A549 (cell line): ENCODE data around the gene CHD6. TPM values are rescaled to one million over a fixed set of nuclear protein-coding genes. Genes with fewer than 3 reads are reported as not detected.

Experiments used
- ATAC-seq, 2 experiments: fragments of 200-7000 bp in 1 of 2; fragments of >200 bp in 1 of 2; cut with Nextera tagmentation in 1 of 2; cut with Tn5 transposase in 1 of 2; 3 replicates each; pipeline versions ENCODE4 v1.8.0 to v1.9.1; 2018 to 2020; ENCODE audit warnings: mild to moderate bottlenecking in 1 of 2, moderate library complexity in 1 of 2
- CTCF ChIA-PET: fragments of 300-600 bp; sonication (Branson Sonifier 250); formaldehyde crosslinking; extraction: SDS; loops from one replicate; lab custom pipeline; 2021; ENCODE audit warnings: antibody characterized with exemption, inconsistent platforms; lab: Yijun Ruan, JAX
- POLR2A ChIA-PET: fragments of 350-600 bp; formaldehyde crosslinking; extraction: SDS; loops from one replicate; lab custom pipeline; 2021; ENCODE audit warnings: antibody characterized with exemption, inconsistent platforms; lab: Yijun Ruan, JAX
- DNase-seq, 2 experiments: peaks; one replicate each; pipeline versions ENCODE4 v3.0.0 to v3.0.0-alpha.2; 2011 to 2016; ENCODE audit warnings: low read depth in 1 of 2, low spot score in 1 of 2
- FAIRE-seq: peaks from 2 replicates; lab custom pipeline; 2011; peaks lifted over from hg19 to GRCh38; lab: Jason Lieb, UNC
- H3K27ac ChIP-seq, 2 experiments: fragments of >200 bp; sonication (Bioruptor Twin); formaldehyde crosslinking; 3 replicates each; pipeline ENCODE4 v1.5.1; 2016 to 2017
- H3K4me1 ChIP-seq: fragments of >200 bp; sonication (Bioruptor Twin); formaldehyde crosslinking; 3 replicates; pipeline ENCODE4 v1.6.1; 2016
- H3K4me2 ChIP-seq: fragments of >200 bp; sonication (Bioruptor Twin); formaldehyde crosslinking; 3 replicates; pipeline ENCODE4 v1.6.1; 2016
- H3K4me3 ChIP-seq: fragments of >200 bp; sonication (Bioruptor Twin); formaldehyde crosslinking; 3 replicates; pipeline ENCODE4 v1.5.1; 2016
- H3K9me3 ChIP-seq: fragments of >200 bp; sonication (Bioruptor Twin); formaldehyde crosslinking; 3 replicates; pipeline ENCODE4 v1.6.1; 2016
- BHLHE40 ChIP-seq: IDR thresholded peaks from 2 replicates; pipeline ENCODE4 v1.6.1; 2012; ENCODE audit warnings: low read depth, low read length, inconsistent platforms
- CEBPB ChIP-seq, 2 experiments: fragments of >200 bp in 1 of 2; sonication (Bioruptor Twin) in 1 of 2; formaldehyde crosslinking in 1 of 2; IDR thresholded peaks; 2 replicates each; pipeline ENCODE4 v1.6.1; 2012 to 2016
- CHD2 ChIP-seq: fragments of 150-350 bp; IDR thresholded peaks from 2 replicates; pipeline ENCODE4 v1.6.1; 2014; ENCODE audit warnings: low read length; ENCODE audit not compliant: partially characterized antibody
- EHMT2 ChIP-seq: fragments of 200-600 bp; sonication (generic); IDR thresholded peaks from 2 replicates; pipeline ENCODE4 v1.6.1; 2016; ENCODE audit warnings: antibody characterized with exemption, low read depth, mild to moderate bottlenecking, moderate library complexity
- ESRRA ChIP-seq: fragments of 150-350 bp; IDR thresholded peaks from 2 replicates; pipeline ENCODE4 v1.6.1; 2014; ENCODE audit warnings: mild to moderate bottlenecking, low read length, borderline replicate concordance
- FOXS1 ChIP-seq: fragments of 250-450 bp; sonication (Bioruptor Pico); IDR thresholded peaks from 2 replicates; pipeline ENCODE4 v1.5.0; 2020; ENCODE audit warnings: mild to moderate bottlenecking, moderate library complexity
- GATA3 ChIP-seq: IDR thresholded peaks from 2 replicates; pipeline ENCODE4 v1.6.1; 2012; ENCODE audit warnings: borderline replicate concordance
- HEYL ChIP-seq: fragments of 250-450 bp; sonication (Bioruptor Pico); IDR thresholded peaks from 2 replicates; pipeline ENCODE4 v1.8.0; 2021; ENCODE audit warnings: mild to moderate bottlenecking, moderate library complexity
- HOXA7 ChIP-seq: fragments of 250-450 bp; sonication (Bioruptor Pico); IDR thresholded peaks from 2 replicates; pipeline ENCODE4 v1.5.0; 2020; ENCODE audit warnings: mild to moderate bottlenecking, moderate library complexity
- HOXB13 ChIP-seq: fragments of 250-450 bp; sonication (Bioruptor Pico); IDR thresholded peaks from 2 replicates; pipeline ENCODE4 v1.5.0; 2020; ENCODE audit warnings: low read depth, mild to moderate bottlenecking, moderate library complexity
- MAFK ChIP-seq: fragments of 450-650 bp; IDR thresholded peaks from 2 replicates; pipeline ENCODE4 v1.6.1; 2014; ENCODE audit not compliant: partially characterized antibody
- NR3C1 ChIP-seq: fragments of >200 bp; sonication (Bioruptor Twin); formaldehyde crosslinking; IDR thresholded peaks from 3 replicates; pipeline ENCODE4 v1.6.1; 2017
- POLR2AphosphoS2 ChIP-seq: conservative IDR thresholded peaks from 2 replicates; pipeline ENCODE4 v1.6.1; 2012; ENCODE audit warnings: low read length, improper control_type of control experiment, inconsistent platforms
- RCOR1 ChIP-seq: fragments of 150-350 bp; IDR thresholded peaks from 2 replicates; pipeline ENCODE4 v1.6.1; 2014; ENCODE audit warnings: antibody characterized with exemption, low read length, low read depth
- REST ChIP-seq: fragments of 200-600 bp; sonication (generic); IDR thresholded peaks from 2 replicates; pipeline ENCODE4 v1.6.1; 2016; ENCODE audit warnings: antibody characterized with exemption, mild to moderate bottlenecking, moderate library complexity
- SREBF2 ChIP-seq: fragments of 450-650 bp; IDR thresholded peaks from 2 replicates; pipeline ENCODE4 v1.6.1; 2014; ENCODE audit warnings: mild to moderate bottlenecking, moderate library complexity
- WGBS: methylation state at CpG from one replicate; pipeline ENCODE4 v1.1.6; 2017; ENCODE audit errors: missing lambda C conversion rate; 5-methylcytosine and 5-hydroxymethylcytosine counted together
- polyA plus RNA-seq, 4 experiments: library from polyadenylated mRNA; depleted of rRNA in 3 of 4; stranded (reverse); fragments of >200 nt; fragmentation: RNase III in 1 of 4; extraction: RNeasy Plus Mini Kit Qiagen cat#74134 plus additional on column Dnase treatment in 1 of 4; gene quantifications; 2 replicates in 3 of 4; 3 replicates in 1 of 4; pipeline ENCODE4 v1.2.3, GENCODE V29; 2011 to 2017
- TF ChIP-seq, protein P1 (sequence below): fragments of 250-450 bp; sonication (Bioruptor Pico); IDR thresholded peaks from 2 replicates; pipeline ENCODE4 v1.5.0; 2020; ENCODE audit warnings: low read depth, mild to moderate bottlenecking, moderate library complexity
- TF ChIP-seq, protein P2 (sequence below): IDR thresholded peaks from 2 replicates; pipeline ENCODE4 v1.6.1; 2012; ENCODE audit warnings: low read depth, borderline replicate concordance
- TF ChIP-seq, protein P3 (sequence below): fragments of >200 bp; sonication (Bioruptor Twin); formaldehyde crosslinking; IDR thresholded peaks from 2 replicates; pipeline ENCODE4 v1.6.1; 2016
- TF ChIP-seq, protein P4 (sequence below): IDR thresholded peaks from 2 replicates; pipeline ENCODE4 v1.6.1; 2012

Gene CHD6
- polyA plus RNA-seq, 2 of the 4 experiments (the other 2 are of a cell fraction), result 8.2 to 22.6 TPM

DNA sequence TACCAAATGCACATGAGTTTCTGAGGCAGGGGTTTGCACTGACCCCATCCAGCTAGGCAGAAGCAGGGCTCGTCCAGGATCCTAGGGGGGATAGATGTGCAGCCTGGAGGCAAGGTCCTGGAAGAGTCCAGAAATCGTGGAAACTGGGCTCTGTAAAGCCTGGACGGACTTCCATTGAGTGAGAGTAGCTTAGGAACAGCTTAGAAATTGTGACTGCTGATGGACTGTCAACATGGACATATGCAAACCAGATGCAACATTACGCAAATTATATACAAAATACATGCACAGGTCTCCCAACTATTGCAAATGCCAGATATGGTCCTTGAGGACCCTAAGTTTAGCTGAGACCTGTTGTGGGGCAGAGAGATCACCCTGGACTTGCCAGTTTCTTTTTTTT is 246.8 kb downstream of the CHD6 start:
- CTCF ChIA-PET, result interaction anchor here (0.7 to 0.9 kb wide), 4 partner anchors 27 to 364 kb away, joined by 3 read pairs; no protein-coding TSS in a partner anchor
- no peaks in the 10 kb centered on the region for H3K9me3 ChIP-seq
- 45% methylated on average over 4 of the region's 4 CpGs for WGBS
- no peak overlapping the region for H3K4me2 ChIP-seq
- POLR2A ChIA-PET, result no interaction called here
- no peak overlapping the region for H3K27ac ChIP-seq
- FAIRE-seq, result no peak
- ATAC-seq, result no peak
- TF ChIP-seq SREBF2, result no peak
- no peak for TF ChIP-seq EHMT2
- no peak for TF ChIP-seq CEBPB (IDR thresholded peaks at IDR 0.05)
- TF ChIP-seq, protein P1, sequence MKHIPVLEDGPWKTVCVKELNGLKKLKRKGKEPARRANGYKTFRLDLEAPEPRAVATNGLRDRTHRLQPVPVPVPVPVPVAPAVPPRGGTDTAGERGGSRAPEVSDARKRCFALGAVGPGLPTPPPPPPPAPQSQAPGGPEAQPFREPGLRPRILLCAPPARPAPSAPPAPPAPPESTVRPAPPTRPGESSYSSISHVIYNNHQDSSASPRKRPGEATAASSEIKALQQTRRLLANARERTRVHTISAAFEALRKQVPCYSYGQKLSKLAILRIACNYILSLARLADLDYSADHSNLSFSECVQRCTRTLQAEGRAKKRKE, result no peak
- TF ChIP-seq, protein P2, sequence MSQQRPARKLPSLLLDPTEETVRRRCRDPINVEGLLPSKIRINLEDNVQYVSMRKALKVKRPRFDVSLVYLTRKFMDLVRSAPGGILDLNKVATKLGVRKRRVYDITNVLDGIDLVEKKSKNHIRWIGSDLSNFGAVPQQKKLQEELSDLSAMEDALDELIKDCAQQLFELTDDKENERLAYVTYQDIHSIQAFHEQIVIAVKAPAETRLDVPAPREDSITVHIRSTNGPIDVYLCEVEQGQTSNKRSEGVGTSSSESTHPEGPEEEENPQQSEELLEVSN, result no peak
- no peak for TF ChIP-seq NR3C1
- no peak for TF ChIP-seq CHD2
- no peak for TF ChIP-seq HOXB13 (CRISPR knock-in tag)
- TF ChIP-seq RCOR1, result no peak
- TF ChIP-seq REST, result no peak
- no peak for TF ChIP-seq GATA3
- TF ChIP-seq ESRRA, result no peak
- TF ChIP-seq HOXA7 (CRISPR knock-in tag), result no peak
- no peak for TF ChIP-seq FOXS1
- no peak for TF ChIP-seq BHLHE40
- TF ChIP-seq HEYL, result no peak
- TF ChIP-seq, protein P3, sequence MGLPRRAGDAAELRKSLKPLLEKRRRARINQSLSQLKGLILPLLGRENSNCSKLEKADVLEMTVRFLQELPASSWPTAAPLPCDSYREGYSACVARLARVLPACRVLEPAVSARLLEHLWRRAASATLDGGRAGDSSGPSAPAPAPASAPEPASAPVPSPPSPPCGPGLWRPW, result no peak
- TF ChIP-seq, protein P4, sequence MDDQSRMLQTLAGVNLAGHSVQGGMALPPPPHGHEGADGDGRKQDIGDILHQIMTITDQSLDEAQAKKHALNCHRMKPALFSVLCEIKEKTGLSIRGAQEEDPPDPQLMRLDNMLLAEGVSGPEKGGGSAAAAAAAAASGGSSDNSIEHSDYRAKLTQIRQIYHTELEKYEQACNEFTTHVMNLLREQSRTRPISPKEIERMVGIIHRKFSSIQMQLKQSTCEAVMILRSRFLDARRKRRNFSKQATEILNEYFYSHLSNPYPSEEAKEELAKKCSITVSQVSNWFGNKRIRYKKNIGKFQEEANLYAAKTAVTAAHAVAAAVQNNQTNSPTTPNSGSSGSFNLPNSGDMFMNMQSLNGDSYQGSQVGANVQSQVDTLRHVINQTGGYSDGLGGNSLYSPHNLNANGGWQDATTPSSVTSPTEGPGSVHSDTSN, result no peak
- TF ChIP-seq POLR2AphosphoS2, result no peak
- no peak for DNase-seq
- no peak overlapping the region for H3K4me3 ChIP-seq
- H3K4me1 ChIP-seq, result no peaks in the 10 kb centered on the region

- Histone ChIP-seq H3K4me3 (no peak overlapping the region), H3K27ac (no peak overlapping the region), H3K4me2 (no peak overlapping the region), H3K4me1 (peaks cover 4% of the 10 kb centered on the region; the same call in 1 of the 3 replicates), H3K9me3 (no peaks in the 10 kb centered on the region)
- FAIRE-seq (no peak), ATAC-seq (no peak), DNase-seq (no peak)
- CTCF ChIA-PET, result interaction anchor here (1.4 to 1.6 kb wide), 2 partner anchors 18 to 197 kb away, joined by 3 to 5 read pairs; no protein-coding TSS in a partner anchor
- 67% methylated on average over 5 of the region's 5 CpGs for WGBS
- TF ChIP-seq MAFK (no peak), GATA3 (no peak)
- POLR2A ChIA-PET, result no interaction called here
Measured at GRCh38 chr20:41370176-41370575, 248.0 kb downstream of the CHD6 start.
